Neural cell (in vitro differentiated cells): ENCODE results near the gene KCTD13.

Experiments used
- CTCF ChIP-seq: fragments of 450-650 bp; IDR thresholded peaks from 2 replicates; pipeline ENCODE4 v1.5.1; 2014; ENCODE audit warnings: antibody characterized with exemption, mild to moderate bottlenecking, moderate library complexity; ENCODE audit not compliant: poor library complexity, severe bottlenecking
- SMC3 ChIP-seq: fragments of 450-650 bp; conservative IDR thresholded peaks from 2 replicates; pipeline ENCODE4 v1.6.1; 2014; ENCODE audit warnings: antibody characterized with exemption, mild to moderate bottlenecking, moderate library complexity; ENCODE audit not compliant: poor library complexity

- TF ChIP-seq CTCF (peak; percentile 97), SMC3 (peak; percentile 13)
These were observed 63.0 kb downstream of the KCTD13 start, which contains the start of gene CDIPT for GRCh38 chr16:29862884-29863668.
